Omental fat pad (tissue), 4 donors: ENCODE measurements around the gene SPC25. TPM values are rescaled to one million over a fixed set of nuclear protein-coding genes. Genes with fewer than 3 reads are reported as not detected.
"Not testable (repeated sequence)": the region's sequence is repeated elsewhere in the genome, so short reads cannot be mapped to it uniquely, and the experiment has no call there.

Experiments used
- ATAC-seq: fragments of 150-250 bp; one replicate; pipeline ENCODE4 v1.9.1; 2016; ENCODE audit warnings: mild to moderate bottlenecking, moderate library complexity; ENCODE audit not compliant: low FRiP score
- DNase-seq: peaks from one replicate; pipeline ENCODE4 v3.0.0-alpha.2; 2019; ENCODE audit warnings: low spot score
- CTCF ChIP-seq, 3 donors: fragments of 450-650 bp; IDR thresholded peaks; one replicate each; pipeline ENCODE4 v1.5.1; 2016 to 2017; ENCODE audit warnings: antibody characterized with exemption in 3 of 3, mild to moderate bottlenecking in 3 of 3, moderate library complexity in 2 of 3
- total RNA-seq, 4 donors: library from RNA; depleted of rRNA; stranded (reverse); fragments of >200 nt; gene quantifications; one replicate each; pipeline ENCODE4 v1.1.0, GENCODE V29; 2016

Gene SPC25
- total RNA-seq, 4 donors from 2014 or later: 0.84 TPM; not detected in 3

GRCh38 chr2:168889635-168890005 is 610 bp downstream of the SPC25 start:
- ATAC-seq (no peak), DNase-seq (no peak)
- no peak for TF ChIP-seq CTCF (IDR thresholded peaks at IDR 0.05)

- TF ChIP-seq CTCF (IDR thresholded peaks at IDR 0.05): no peak
- no peak for ATAC-seq
- no peak for DNase-seq
Measured at GRCh38 chr2:168884975-168885374, 5.3 kb downstream of the SPC25 start.

GRCh38 chr2:168882163-168882562 is 8.1 kb downstream of the SPC25 start:
- DNase-seq, ATAC-seq: not testable (repeated sequence)

- no peak for TF ChIP-seq CTCF (IDR thresholded peaks at IDR 0.05)
- DNase-seq: no peak
- no peak for ATAC-seq
Measured at GRCh38 chr2:168874368-168875054, 15.7 kb downstream of the SPC25 start.

- DNase-seq, ATAC-seq: not testable (repeated sequence)
Measured at GRCh38 chr2:168870824-168871223, 19.4 kb downstream of the SPC25 start.

GRCh38 chr2:168870369-168870768 is 19.9 kb downstream of the SPC25 start:
- not testable (repeated sequence) for ATAC-seq, DNase-seq

GRCh38 chr2:168867164-168867563 is 23.1 kb downstream of the SPC25 start:
- not testable (repeated sequence) for DNase-seq, ATAC-seq

- no peak for ATAC-seq
- no peak for DNase-seq
- TF ChIP-seq CTCF (IDR thresholded peaks at IDR 0.05): no peak
Measured at GRCh38 chr2:168858146-168858545, 32.1 kb downstream of the SPC25 start.

- no peak for TF ChIP-seq CTCF (IDR thresholded peaks at IDR 0.05)
- ATAC-seq (no peak), DNase-seq (no peak)
Measured at GRCh38 chr2:168855601-168856000, 34.6 kb downstream of the SPC25 start.
